ENCODE data around the gene ERCC4. TPM values are rescaled to one million over a fixed set of nuclear protein-coding genes. Genes with fewer than 3 reads are reported as not detected.

Gene ERCC4
- total and polyA plus RNA-seq, 4 donors = 1.5 to 11.2 (median 6.3) TPM

GRCh38 chr16:13919330-13919682 is 648 bp upstream of the ERCC4 start:
- peak overlapping the region in 1 of 2 donors; percentile 50 for H3K9ac ChIP-seq (ENCODE audit: insufficient read depth in 1 of 2, low read length in 2 of 2)
- H3K27ac ChIP-seq (ENCODE audit: low read depth in 1 of 2, low read length in 1 of 2) = peak overlapping the region; percentile 37 to 49
- ATAC-seq (ENCODE audit: insufficient read depth, low FRiP score) (no peak), DNase-seq (no peak)
- H3K4me3 ChIP-seq = no peak overlapping the region
- TF ChIP-seq CTCF (IDR thresholded peaks at IDR 0.05; ENCODE audit: control extremely low read depth, extremely low read depth) = no peak
- H3K27me3 ChIP-seq (ENCODE audit: control insufficient read depth in 3 of 3, insufficient read depth in 3 of 3, low read length in 2 of 3) = no peaks in the 10 kb centered on the region
- H3K9me3 ChIP-seq (ENCODE audit: control insufficient read depth in 4 of 4, insufficient read depth in 3 of 4, low read length in 3 of 4) = no peaks in the 10 kb centered on the region
- peaks cover 0 to 12% (median 0%) of the 10 kb centered on the region in 4 donors for H3K36me3 ChIP-seq (ENCODE audit: control insufficient read depth in 4 of 4, insufficient read depth in 4 of 4, low read length in 4 of 4)
- peaks cover 0 to 11% (median 7%) of the 10 kb centered on the region in 5 donors for H3K4me1 ChIP-seq (ENCODE audit: control insufficient read depth in 5 of 5, insufficient read depth in 5 of 5, low read length in 5 of 5)
- 0% methylated on average over 3 of the region's 3 CpGs for WGBS, 2 donors

- ATAC-seq (ENCODE audit: insufficient read depth, low FRiP score) = no peak
- TF ChIP-seq CTCF (IDR thresholded peaks at IDR 0.05; ENCODE audit: control extremely low read depth, extremely low read depth) = no peak
- Histone ChIP-seq H3K27me3 (ENCODE audit: control insufficient read depth in 3 of 3, insufficient read depth in 3 of 3, low read length in 2 of 3) (no peaks in the 10 kb centered on the region), H3K4me3 (peak overlapping the region; percentile 67), H3K36me3 (ENCODE audit: control insufficient read depth in 4 of 4, insufficient read depth in 4 of 4, low read length in 4 of 4) (peaks cover 0 to 15% (median 0%) of the 10 kb centered on the region in 4 donors), H3K27ac (ENCODE audit: low read depth in 1 of 2, low read length in 1 of 2) (peak overlapping the region; percentile 38 to 77), H3K9ac (ENCODE audit: insufficient read depth in 1 of 2, low read length in 2 of 2) (peak overlapping the region; percentile 89 to 98), H3K4me1 (ENCODE audit: control insufficient read depth in 5 of 5, insufficient read depth in 5 of 5, low read length in 5 of 5) (peaks cover 0 to 11% (median 7%) of the 10 kb centered on the region in 5 donors), H3K9me3 (ENCODE audit: control insufficient read depth in 4 of 4, insufficient read depth in 3 of 4, low read length in 3 of 4) (no peaks in the 10 kb centered on the region)
- DNase-seq = no peak
- 1% methylated on average over 10 of the region's 10 CpGs for WGBS, 2 donors
Measured at GRCh38 chr16:13920510-13920818, 510 bp downstream of the ERCC4 start.

GRCh38 chr16:13921328-13921727 is 1.4 kb downstream of the ERCC4 start:
- Histone ChIP-seq H3K27me3 (ENCODE audit: control insufficient read depth in 3 of 3, insufficient read depth in 3 of 3, low read length in 2 of 3) (no peaks in the 10 kb centered on the region), H3K36me3 (ENCODE audit: control insufficient read depth in 4 of 4, insufficient read depth in 4 of 4, low read length in 4 of 4) (peaks cover 0 to 22% (median 4%) of the 10 kb centered on the region in 4 donors), H3K9me3 (ENCODE audit: control insufficient read depth in 4 of 4, insufficient read depth in 3 of 4, low read length in 3 of 4) (no peaks in the 10 kb centered on the region), H3K4me1 (ENCODE audit: control insufficient read depth in 5 of 5, insufficient read depth in 5 of 5, low read length in 5 of 5) (peaks cover 0 to 11% (median 7%) of the 10 kb centered on the region in 5 donors), H3K9ac (ENCODE audit: insufficient read depth in 1 of 2, low read length in 2 of 2) (no peak overlapping the region), H3K27ac (ENCODE audit: low read depth in 1 of 2, low read length in 1 of 2) (no peak overlapping the region), H3K4me3 (no peak overlapping the region)
- ATAC-seq (ENCODE audit: insufficient read depth, low FRiP score) (no peak), DNase-seq (no peak)
- WGBS, 2 donors = 87 to 91% methylated on average over 2 of the region's 2 CpGs
- no peak for TF ChIP-seq CTCF (IDR thresholded peaks at IDR 0.05; ENCODE audit: control extremely low read depth, extremely low read depth)

- Histone ChIP-seq H3K27ac (ENCODE audit: low read depth in 1 of 2, low read length in 1 of 2) (no peak overlapping the region), H3K9ac (ENCODE audit: insufficient read depth in 1 of 2, low read length in 2 of 2) (no peak overlapping the region), H3K4me3 (no peak overlapping the region), H3K4me1 (ENCODE audit: control insufficient read depth in 5 of 5, insufficient read depth in 5 of 5, low read length in 5 of 5) (peaks cover 0 to 11% (median 7%) of the 10 kb centered on the region in 5 donors), H3K36me3 (ENCODE audit: control insufficient read depth in 4 of 4, insufficient read depth in 4 of 4, low read length in 4 of 4) (peaks cover 1 to 29% (median 5%) of the 10 kb centered on the region in 4 donors), H3K9me3 (ENCODE audit: control insufficient read depth in 4 of 4, insufficient read depth in 3 of 4, low read length in 3 of 4) (no peaks in the 10 kb centered on the region), H3K27me3 (ENCODE audit: control insufficient read depth in 3 of 3, insufficient read depth in 3 of 3, low read length in 2 of 3) (no peaks in the 10 kb centered on the region)
- DNase-seq (peak in 2 of 3 donors; percentile 76 to 84), ATAC-seq (ENCODE audit: insufficient read depth, low FRiP score) (no peak)
- TF ChIP-seq CTCF (IDR thresholded peaks at IDR 0.05; ENCODE audit: control extremely low read depth, extremely low read depth) = peak; percentile 30
- WGBS, 2 donors = 43 to 49% methylated on average over 4 of the region's 4 CpGs
Measured at GRCh38 chr16:13923703-13924298, 3.8 kb downstream of the ERCC4 start.

Data from lung (tissue), 12 donors.